NCI-H524 (cell line): ENCODE data around the gene KLC3.

ENCODE experiments used
- DNase-seq, 2 experiments: peaks; one replicate each; lab custom pipeline; 2025; lab: John Stamatoyannopoulos, UW

Gene KLC3

GRCh38 chr19:45376045-45376724 is 35.6 kb downstream of the KLC3 start:
- no peak for DNase-seq

- DNase-seq = no peak
Measured at GRCh38 chr19:45380107-45380506, 39.6 kb downstream of the KLC3 start.

- DNase-seq = no peak
Measured at GRCh38 chr19:45382426-45382825, 41.9 kb downstream of the KLC3 start.

GRCh38 chr19:45385392-45386221 is 45.1 kb downstream of the KLC3 start:
- DNase-seq = peak in 1 of 2 experiments; percentile 34

- DNase-seq = peak in 1 of 2 experiments; percentile 9
Measured at GRCh38 chr19:45391346-45391745, 50.8 kb downstream of the KLC3 start.

GRCh38 chr19:45391871-45392665 is 51.5 kb downstream of the KLC3 start:
- DNase-seq = no peak

GRCh38 chr19:45395821-45396617 is 55.5 kb downstream of the KLC3 start:
- DNase-seq = no peak

GRCh38 chr19:45400192-45400591 is 59.6 kb downstream of the KLC3 start:
- no peak for DNase-seq
